ENCODE measurements around the gene BCAS1. TPM values are rescaled to one million over a fixed set of nuclear protein-coding genes. Genes with fewer than 3 reads are reported as not detected.

The BCAS1 gene
- total RNA-seq, 1 experiment from 2014 or later: 3.1 TPM

DNA sequence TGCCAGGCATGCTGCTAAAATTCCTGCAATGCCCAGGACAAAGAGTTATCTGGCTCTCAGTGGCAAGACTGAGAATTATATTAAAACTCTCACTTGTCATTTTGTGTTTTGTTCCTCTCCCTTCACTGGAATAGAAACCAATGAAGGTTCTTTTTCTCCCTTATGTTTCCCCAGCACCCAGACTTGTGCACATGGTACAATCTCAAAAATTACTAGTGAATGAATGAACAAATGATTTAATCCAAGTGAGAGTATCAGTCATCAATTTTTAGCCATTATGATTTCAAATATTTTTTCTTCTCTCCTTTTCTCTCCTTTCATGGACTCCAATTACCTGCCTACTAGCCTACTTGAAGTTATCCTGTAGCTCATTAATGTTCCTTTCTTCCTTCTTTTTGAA is 70.1 kb downstream of the BCAS1 start:
- Histone ChIP-seq H3K4me3 (ENCODE audit: low read depth in 2 of 2, low read length in 2 of 2) (no peak overlapping the region), H3K27ac (ENCODE audit: low read length) (no peak overlapping the region), H3K27me3 (ENCODE audit: control insufficient read depth, insufficient read depth, low read length) (no peaks in the 10 kb centered on the region), H3K36me3 (ENCODE audit: control insufficient read depth, insufficient read depth, low read length) (no peaks in the 10 kb centered on the region), H3K4me1 (ENCODE audit: control insufficient read depth, insufficient read depth, low read length) (no peaks in the 10 kb centered on the region), H3K9me3 (ENCODE audit: control insufficient read depth, insufficient read depth, low read depth, low read length) (no peaks in the 10 kb centered on the region)
- DNase-seq (ENCODE audit: low read depth, low spot score): no peak
- CTCF ChIA-PET: no interaction called here
- no TSS peak for BruUV-seq (replicated peaks)
- TF ChIP-seq, protein P1, sequence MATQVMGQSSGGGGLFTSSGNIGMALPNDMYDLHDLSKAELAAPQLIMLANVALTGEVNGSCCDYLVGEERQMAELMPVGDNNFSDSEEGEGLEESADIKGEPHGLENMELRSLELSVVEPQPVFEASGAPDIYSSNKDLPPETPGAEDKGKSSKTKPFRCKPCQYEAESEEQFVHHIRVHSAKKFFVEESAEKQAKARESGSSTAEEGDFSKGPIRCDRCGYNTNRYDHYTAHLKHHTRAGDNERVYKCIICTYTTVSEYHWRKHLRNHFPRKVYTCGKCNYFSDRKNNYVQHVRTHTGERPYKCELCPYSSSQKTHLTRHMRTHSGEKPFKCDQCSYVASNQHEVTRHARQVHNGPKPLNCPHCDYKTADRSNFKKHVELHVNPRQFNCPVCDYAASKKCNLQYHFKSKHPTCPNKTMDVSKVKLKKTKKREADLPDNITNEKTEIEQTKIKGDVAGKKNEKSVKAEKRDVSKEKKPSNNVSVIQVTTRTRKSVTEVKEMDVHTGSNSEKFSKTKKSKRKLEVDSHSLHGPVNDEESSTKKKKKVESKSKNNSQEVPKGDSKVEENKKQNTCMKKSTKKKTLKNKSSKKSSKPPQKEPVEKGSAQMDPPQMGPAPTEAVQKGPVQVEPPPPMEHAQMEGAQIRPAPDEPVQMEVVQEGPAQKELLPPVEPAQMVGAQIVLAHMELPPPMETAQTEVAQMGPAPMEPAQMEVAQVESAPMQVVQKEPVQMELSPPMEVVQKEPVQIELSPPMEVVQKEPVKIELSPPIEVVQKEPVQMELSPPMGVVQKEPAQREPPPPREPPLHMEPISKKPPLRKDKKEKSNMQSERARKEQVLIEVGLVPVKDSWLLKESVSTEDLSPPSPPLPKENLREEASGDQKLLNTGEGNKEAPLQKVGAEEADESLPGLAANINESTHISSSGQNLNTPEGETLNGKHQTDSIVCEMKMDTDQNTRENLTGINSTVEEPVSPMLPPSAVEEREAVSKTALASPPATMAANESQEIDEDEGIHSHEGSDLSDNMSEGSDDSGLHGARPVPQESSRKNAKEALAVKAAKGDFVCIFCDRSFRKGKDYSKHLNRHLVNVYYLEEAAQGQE (IDR thresholded peaks at IDR 0.05; ENCODE audit: insufficient read depth in 1 of 2, low read depth in 2 of 2, low read length in 1 of 2): no peak
- no peak for TF ChIP-seq CTCF (IDR thresholded peaks at IDR 0.05)
- POLR2A ChIA-PET: no interaction called here
- no peak for ATAC-seq
- intact Hi-C loops (cut with micrococcal nuclease; ENCODE audit: unreplicated experiment) (no loop called here), in situ Hi-C loops (cut with HindIII; ENCODE audit: low pct_unique_long_range_greater_than_20kb, low sequenced_read_pairs) (no loop called here)

DNA sequence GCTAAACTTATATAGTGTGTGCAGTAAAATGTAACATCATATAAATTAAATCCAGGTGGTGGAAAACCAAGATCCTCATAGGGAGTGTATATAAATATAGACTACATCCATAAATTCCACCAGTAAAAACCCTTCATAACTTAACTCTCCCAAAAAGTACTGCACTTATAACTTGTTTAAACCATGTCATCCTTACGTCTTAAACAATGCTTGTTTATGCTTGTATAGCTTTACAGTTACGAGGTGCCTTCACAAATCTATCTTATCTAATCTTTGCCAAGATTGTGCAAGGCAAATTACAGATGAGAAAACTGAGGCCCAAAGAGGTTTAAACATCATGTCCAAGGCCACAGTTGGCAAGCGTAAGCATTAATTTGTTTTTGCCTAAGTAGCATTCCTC is 71.3 kb downstream of the BCAS1 start:
- no peaks in the 10 kb centered on the region for H3K4me1 ChIP-seq (ENCODE audit: control insufficient read depth, insufficient read depth, low read length)
- in situ Hi-C loops (cut with HindIII; ENCODE audit: low pct_unique_long_range_greater_than_20kb, low sequenced_read_pairs): no loop called here
- CTCF ChIA-PET: no interaction called here
- no peaks in the 10 kb centered on the region for H3K9me3 ChIP-seq (ENCODE audit: control insufficient read depth, insufficient read depth, low read depth, low read length)
- TF ChIP-seq TCF7L2 (IDR thresholded peaks at IDR 0.05; ENCODE audit: low read depth, low read length): no peak
- TF ChIP-seq CTCF (IDR thresholded peaks at IDR 0.05): no peak
- TF ChIP-seq, protein P1 (IDR thresholded peaks at IDR 0.05; ENCODE audit: insufficient read depth in 1 of 2, low read depth in 2 of 2, low read length in 1 of 2): no peak
- no peak for TF ChIP-seq SIN3A (IDR thresholded peaks at IDR 0.05; ENCODE audit: borderline replicate concordance, insufficient read depth, low read depth, low read length)
- no peak for TF ChIP-seq POLR2AphosphoS5 (IDR thresholded peaks at IDR 0.05; ENCODE audit: low read depth, low read length)
- no peak for DNase-seq (ENCODE audit: low read depth, low spot score)
- no peak overlapping the region for H3K4me3 ChIP-seq (ENCODE audit: low read depth in 2 of 2, low read length in 2 of 2)
- no peak for ATAC-seq
- no TSS peak for BruUV-seq (replicated peaks)
- POLR2A ChIA-PET: no interaction called here
- H3K27ac ChIP-seq (ENCODE audit: low read length): no peak overlapping the region
- H3K27me3 ChIP-seq (ENCODE audit: control insufficient read depth, insufficient read depth, low read length): no peaks in the 10 kb centered on the region
- intact Hi-C loops (cut with micrococcal nuclease; ENCODE audit: unreplicated experiment): no loop called here
- H3K36me3 ChIP-seq (ENCODE audit: control insufficient read depth, insufficient read depth, low read length): no peaks in the 10 kb centered on the region

All from Panc1 (cell line).